Muscle of leg (tissue), 11 donors: Measurements from ENCODE around the gene ARPP19. TPM values are rescaled to one million over a fixed set of nuclear protein-coding genes. Genes with fewer than 3 reads are reported as not detected.
"Not testable (repeated sequence)": the region's sequence is repeated elsewhere in the genome, so short reads cannot be mapped to it uniquely, and the experiment has no call there.

Source experiments
- DNase-seq: peaks from one replicate; pipeline ENCODE4 v3.0.0; 2013
- H3K27ac ChIP-seq: one replicate; pipeline ENCODE4 v1.5.1; 2013; ENCODE audit warnings: mild to moderate bottlenecking, low read length, control low read depth
- H3K27me3 ChIP-seq: one replicate; pipeline ENCODE4 v1.6.1; 2013; ENCODE audit warnings: low read length; ENCODE audit not compliant: control insufficient read depth, insufficient read depth
- H3K36me3 ChIP-seq: one replicate; pipeline ENCODE4 v1.6.1; 2013; ENCODE audit warnings: low read length; ENCODE audit not compliant: control insufficient read depth, insufficient read depth
- H3K4me1 ChIP-seq: one replicate; pipeline ENCODE4 v1.6.1; 2013; ENCODE audit warnings: low read length; ENCODE audit not compliant: control insufficient read depth, insufficient read depth
- H3K4me3 ChIP-seq: one replicate; pipeline ENCODE4 v1.5.1; 2013; ENCODE audit warnings: low read length, control low read depth
- H3K9me3 ChIP-seq: replicated peaks from 2 replicates; pipeline ENCODE4 v1.6.1; 2013; ENCODE audit warnings: low read depth, low read length; ENCODE audit not compliant: control insufficient read depth
- WGBS: methylation state at CpG from one replicate; pipeline ENCODE4 v1.1.5; 2013; ENCODE audit warnings: missing lambda C conversion rate; ENCODE audit not compliant: insufficient coverage; 5-methylcytosine and 5-hydroxymethylcytosine counted together
- polyA plus RNA-seq, 8 donors: library from polyadenylated mRNA; unstranded; fragments of 120-200 nt; gene quantifications; one replicate each; pipeline versions ENCODE4 v1.2.1 to v1.2.3, GENCODE V29; 2013; ENCODE audit warnings: inconsistent platforms in 1 of 8, low replicate concordance in 1 of 8; ENCODE audit not compliant: insufficient read length in 8 of 8, insufficient read depth in 1 of 8
- total RNA-seq: library from RNA; stranded (reverse); fragments of 120-200 nt; gene quantifications from one replicate; pipeline ENCODE4 v1.2.4, GENCODE V29; 2013

Gene ARPP19
- total and polyA plus RNA-seq, 9 donors: 60.4 to 72.3 (median 65.7) TPM

GRCh38 chr15:52552303-52552702, 16.5 kb downstream of the ARPP19 start:
- Histone ChIP-seq H3K9me3 (no peaks in the 10 kb centered on the region), H3K27ac (no peak overlapping the region), H3K4me3 (no peak overlapping the region), H3K4me1 (no peaks in the 10 kb centered on the region), H3K27me3 (no peaks in the 10 kb centered on the region), H3K36me3 (peaks cover 18% of the 10 kb centered on the region)
- DNase-seq: no peak
- WGBS: 33% methylated on average over 1 of the region's 2 CpGs

GRCh38 chr15:52551762-52552161, 17.1 kb downstream of the ARPP19 start:
- H3K27ac ChIP-seq: no peak overlapping the region
- no peak overlapping the region for H3K4me3 ChIP-seq
- H3K4me1 ChIP-seq: no peaks in the 10 kb centered on the region
- no peaks in the 10 kb centered on the region for H3K27me3 ChIP-seq
- H3K36me3 ChIP-seq: peaks cover 18% of the 10 kb centered on the region
- WGBS: 92% methylated on average over 3 of the region's 6 CpGs
- no peaks in the 10 kb centered on the region for H3K9me3 ChIP-seq
- DNase-seq: peak; percentile 44

GRCh38 chr15:52551186-52551585, 17.6 kb downstream of the ARPP19 start:
- H3K4me1 ChIP-seq, H3K27ac ChIP-seq, H3K27me3 ChIP-seq, H3K4me3 ChIP-seq, H3K9me3 ChIP-seq, DNase-seq: not testable (repeated sequence)
- H3K36me3 ChIP-seq: peaks cover 22% of the 10 kb centered on the region
- WGBS: no CpG with 5 or more reads among the region's 1 CpG

GRCh38 chr15:52546031-52546751, 22.6 kb downstream of the ARPP19 start:
- Histone ChIP-seq H3K4me1 (no peaks in the 10 kb centered on the region), H3K4me3 (no peak overlapping the region), H3K27ac (no peak overlapping the region), H3K9me3 (no peaks in the 10 kb centered on the region), H3K36me3 (peaks cover 19% of the 10 kb centered on the region), H3K27me3 (no peaks in the 10 kb centered on the region)
- no peak for DNase-seq
- WGBS: 96% methylated on average over 3 of the region's 5 CpGs

- WGBS: 90% methylated on average over 2 of the region's 3 CpGs
- no peak for DNase-seq
- Histone ChIP-seq H3K9me3 (no peaks in the 10 kb centered on the region), H3K4me3 (no peak overlapping the region), H3K36me3 (no peaks in the 10 kb centered on the region), H3K4me1 (no peaks in the 10 kb centered on the region), H3K27ac (no peak overlapping the region), H3K27me3 (peaks cover 1% of the 10 kb centered on the region)
Measured at GRCh38 chr15:52540374-52541012, 28.3 kb downstream of the ARPP19 start.

- no peak for DNase-seq
- Histone ChIP-seq H3K27ac (no peak overlapping the region), H3K4me3 (no peak overlapping the region), H3K9me3 (no peaks in the 10 kb centered on the region), H3K27me3 (peaks cover 2% of the 10 kb centered on the region), H3K4me1 (no peaks in the 10 kb centered on the region), H3K36me3 (no peaks in the 10 kb centered on the region)
- 93% methylated on average over 6 of the region's 8 CpGs for WGBS
Measured at GRCh38 chr15:52537459-52537858, 31.4 kb downstream of the ARPP19 start.

GRCh38 chr15:52532427-52532826, 36.4 kb downstream of the ARPP19 start:
- Histone ChIP-seq H3K27ac (no peak overlapping the region), H3K36me3 (no peaks in the 10 kb centered on the region), H3K9me3 (no peaks in the 10 kb centered on the region), H3K27me3 (peaks cover 36% of the 10 kb centered on the region), H3K4me1 (peaks cover 13% of the 10 kb centered on the region), H3K4me3 (no peak overlapping the region)
- no peak for DNase-seq
- 72% methylated on average over 2 of the region's 2 CpGs for WGBS

GRCh38 chr15:52529940-52530339, 38.9 kb downstream of the ARPP19 start:
- peaks cover 39% of the 10 kb centered on the region for H3K27me3 ChIP-seq
- H3K27ac ChIP-seq: no peak overlapping the region
- no peaks in the 10 kb centered on the region for H3K36me3 ChIP-seq
- peaks cover 13% of the 10 kb centered on the region for H3K4me1 ChIP-seq
- no peaks in the 10 kb centered on the region for H3K9me3 ChIP-seq
- no peak overlapping the region for H3K4me3 ChIP-seq
- no peak for DNase-seq
- 20% methylated on average over 5 of the region's 11 CpGs for WGBS

GRCh38 chr15:52529341-52529924, 39.4 kb downstream of the ARPP19 start:
- Histone ChIP-seq H3K4me1 (peaks cover 13% of the 10 kb centered on the region), H3K9me3 (no peaks in the 10 kb centered on the region), H3K4me3 (peak overlapping the region; percentile 54), H3K27ac (no peak overlapping the region), H3K36me3 (no peaks in the 10 kb centered on the region), H3K27me3 (peaks cover 39% of the 10 kb centered on the region)
- 2% methylated on average over 28 of the region's 28 CpGs for WGBS
- DNase-seq: no peak

GRCh38 chr15:52528564-52529340, 40.1 kb downstream of the ARPP19 start, which contains the start of gene MYO5A:
Gene MYO5A (minus strand): TSS chr15:52528880. CDS start chr15:52528806, 74 bp downstream.
- peak within 1 kb of the TSS; percentile 54 for H3K4me3 ChIP-seq
- no peaks in the 10 kb centered on the region for H3K9me3 ChIP-seq
- peaks cover 13% of the 10 kb centered on the region for H3K4me1 ChIP-seq
- no peaks in the 10 kb centered on the region for H3K36me3 ChIP-seq
- H3K27ac ChIP-seq: no peak within 1 kb of the TSS
- DNase-seq: peak; percentile 73
- under 1% methylated on average over 79 of the region's 103 CpGs for WGBS
- peaks cover 39% of the 10 kb centered on the region for H3K27me3 ChIP-seq
